ENCODE measurements around the gene MAP4K4. TPM values are rescaled to one million over a fixed set of nuclear protein-coding genes. Genes with fewer than 3 reads are reported as not detected.
A peak's percentile ranks its signal among the peaks of the same experiment; 100 is the strongest.

MAP4K4 gene
- total and polyA plus RNA-seq, 2 of the 13 experiments (the other 11 are each of a cell fraction or from before 2014, with no cell fraction given): 105 to 264 TPM

DNA sequence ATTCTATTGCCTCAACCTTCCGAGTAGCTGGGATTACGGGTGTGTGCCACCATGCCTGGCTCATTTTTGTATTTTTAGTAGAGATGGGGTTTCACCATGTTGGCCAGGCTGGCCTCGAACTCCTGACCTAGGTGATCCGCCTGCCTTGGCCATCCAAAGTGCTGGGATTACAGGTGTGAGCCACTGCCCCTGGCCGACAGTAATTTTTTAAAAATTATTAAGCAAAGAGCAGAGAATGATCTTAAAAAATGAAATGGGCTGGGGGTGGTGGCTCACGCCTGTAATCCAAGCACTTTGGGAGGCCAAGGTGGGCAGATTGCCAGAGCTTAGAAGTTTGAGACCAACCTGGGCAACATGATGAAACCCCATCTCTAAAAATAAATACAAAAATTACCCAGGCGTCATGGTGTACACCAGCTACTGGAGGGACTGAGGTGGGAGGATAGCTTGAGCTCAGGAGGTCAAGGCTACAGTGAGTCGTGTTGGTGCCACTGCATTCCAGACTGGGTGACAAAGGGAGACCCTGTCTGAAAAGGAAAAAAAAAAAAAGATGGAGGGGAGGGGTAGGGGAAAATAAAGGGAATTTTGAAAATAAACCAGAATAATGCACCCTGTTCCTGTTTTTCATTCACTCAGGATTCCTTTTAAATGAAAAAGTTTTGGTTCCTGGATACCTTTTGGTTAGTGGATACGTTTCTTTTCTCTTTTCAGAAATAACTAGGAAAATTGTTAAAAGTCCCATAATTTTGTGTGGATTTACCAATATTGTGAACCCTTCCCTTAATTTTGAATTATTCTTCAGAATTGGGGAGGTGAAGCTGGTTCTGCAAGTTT lies 33.9 kb downstream of the MAP4K4 start (continued):
- TF ChIP-seq, protein P1, sequence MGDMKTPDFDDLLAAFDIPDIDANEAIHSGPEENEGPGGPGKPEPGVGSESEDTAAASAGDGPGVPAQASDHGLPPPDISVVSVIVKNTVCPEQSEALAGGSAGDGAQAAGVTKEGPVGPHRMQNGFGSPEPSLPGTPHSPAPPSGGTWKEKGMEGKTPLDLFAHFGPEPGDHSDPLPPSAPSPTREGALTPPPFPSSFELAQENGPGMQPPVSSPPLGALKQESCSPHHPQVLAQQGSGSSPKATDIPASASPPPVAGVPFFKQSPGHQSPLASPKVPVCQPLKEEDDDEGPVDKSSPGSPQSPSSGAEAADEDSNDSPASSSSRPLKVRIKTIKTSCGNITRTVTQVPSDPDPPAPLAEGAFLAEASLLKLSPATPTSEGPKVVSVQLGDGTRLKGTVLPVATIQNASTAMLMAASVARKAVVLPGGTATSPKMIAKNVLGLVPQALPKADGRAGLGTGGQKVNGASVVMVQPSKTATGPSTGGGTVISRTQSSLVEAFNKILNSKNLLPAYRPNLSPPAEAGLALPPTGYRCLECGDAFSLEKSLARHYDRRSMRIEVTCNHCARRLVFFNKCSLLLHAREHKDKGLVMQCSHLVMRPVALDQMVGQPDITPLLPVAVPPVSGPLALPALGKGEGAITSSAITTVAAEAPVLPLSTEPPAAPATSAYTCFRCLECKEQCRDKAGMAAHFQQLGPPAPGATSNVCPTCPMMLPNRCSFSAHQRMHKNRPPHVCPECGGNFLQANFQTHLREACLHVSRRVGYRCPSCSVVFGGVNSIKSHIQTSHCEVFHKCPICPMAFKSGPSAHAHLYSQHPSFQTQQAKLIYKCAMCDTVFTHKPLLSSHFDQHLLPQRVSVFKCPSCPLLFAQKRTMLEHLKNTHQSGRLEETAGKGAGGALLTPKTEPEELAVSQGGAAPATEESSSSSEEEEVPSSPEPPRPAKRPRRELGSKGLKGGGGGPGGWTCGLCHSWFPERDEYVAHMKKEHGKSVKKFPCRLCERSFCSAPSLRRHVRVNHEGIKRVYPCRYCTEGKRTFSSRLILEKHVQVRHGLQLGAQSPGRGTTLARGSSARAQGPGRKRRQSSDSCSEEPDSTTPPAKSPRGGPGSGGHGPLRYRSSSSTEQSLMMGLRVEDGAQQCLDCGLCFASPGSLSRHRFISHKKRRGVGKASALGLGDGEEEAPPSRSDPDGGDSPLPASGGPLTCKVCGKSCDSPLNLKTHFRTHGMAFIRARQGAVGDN (CRISPR knock-in tag; IDR thresholded peaks at IDR 0.05): peak; percentile 16; the same call in 1 of the 2 replicates
- TF ChIP-seq NCOA2 (CRISPR knock-in tag; IDR thresholded peaks at IDR 0.05): peak; percentile 92
- TF ChIP-seq THAP7 (CRISPR knock-in tag; IDR thresholded peaks at IDR 0.05): no peak
- TF ChIP-seq ZFP41 (CRISPR knock-in tag; IDR thresholded peaks at IDR 0.05; ENCODE audit: borderline replicate concordance): no peak
- no peak for TF ChIP-seq ZNF891 (CRISPR knock-in tag; IDR thresholded peaks at IDR 0.05)
- TF ChIP-seq ZNF264 (CRISPR knock-in tag; IDR thresholded peaks at IDR 0.05): peak; percentile 39; the same call in 1 of the 2 replicates
- TF ChIP-seq ELF4 (CRISPR knock-in tag; IDR thresholded peaks at IDR 0.05; ENCODE audit: borderline replicate concordance): peak; percentile 45; the same call in 1 of the 2 replicates
- TF ChIP-seq, protein P2, sequence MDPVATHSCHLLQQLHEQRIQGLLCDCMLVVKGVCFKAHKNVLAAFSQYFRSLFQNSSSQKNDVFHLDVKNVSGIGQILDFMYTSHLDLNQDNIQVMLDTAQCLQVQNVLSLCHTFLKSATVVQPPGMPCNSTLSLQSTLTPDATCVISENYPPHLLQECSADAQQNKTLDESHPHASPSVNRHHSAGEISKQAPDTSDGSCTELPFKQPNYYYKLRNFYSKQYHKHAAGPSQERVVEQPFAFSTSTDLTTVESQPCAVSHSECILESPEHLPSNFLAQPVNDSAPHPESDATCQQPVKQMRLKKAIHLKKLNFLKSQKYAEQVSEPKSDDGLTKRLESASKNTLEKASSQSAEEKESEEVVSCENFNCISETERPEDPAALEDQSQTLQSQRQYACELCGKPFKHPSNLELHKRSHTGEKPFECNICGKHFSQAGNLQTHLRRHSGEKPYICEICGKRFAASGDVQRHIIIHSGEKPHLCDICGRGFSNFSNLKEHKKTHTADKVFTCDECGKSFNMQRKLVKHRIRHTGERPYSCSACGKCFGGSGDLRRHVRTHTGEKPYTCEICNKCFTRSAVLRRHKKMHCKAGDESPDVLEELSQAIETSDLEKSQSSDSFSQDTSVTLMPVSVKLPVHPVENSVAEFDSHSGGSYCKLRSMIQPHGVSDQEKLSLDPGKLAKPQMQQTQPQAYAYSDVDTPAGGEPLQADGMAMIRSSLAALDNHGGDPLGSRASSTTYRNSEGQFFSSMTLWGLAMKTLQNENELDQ (CRISPR knock-in tag; IDR thresholded peaks at IDR 0.05; ENCODE audit: borderline replicate concordance): no peak
- no peak for TF ChIP-seq ZNF652 (CRISPR knock-in tag; IDR thresholded peaks at IDR 0.05; ENCODE audit: borderline replicate concordance, low read depth)
- TF ChIP-seq CREM (IDR thresholded peaks at IDR 0.05): peak; percentile 80
- no peak for TF ChIP-seq CREM (CRISPR knock-in tag; IDR thresholded peaks at IDR 0.05)
- peak; percentile 62 for TF ChIP-seq HNF1B (CRISPR knock-in tag; IDR thresholded peaks at IDR 0.05)
- no peak for TF ChIP-seq IRF1 (CRISPR knock-in tag; IDR thresholded peaks at IDR 0.05; ENCODE audit: low read depth)
- TF ChIP-seq BORCS8-MEF2B (CRISPR knock-in tag; IDR thresholded peaks at IDR 0.05): no peak
- TF ChIP-seq ZNF292 (CRISPR knock-in tag; IDR thresholded peaks at IDR 0.05; ENCODE audit: borderline replicate concordance, low read depth): no peak
- TF ChIP-seq, protein P3, sequence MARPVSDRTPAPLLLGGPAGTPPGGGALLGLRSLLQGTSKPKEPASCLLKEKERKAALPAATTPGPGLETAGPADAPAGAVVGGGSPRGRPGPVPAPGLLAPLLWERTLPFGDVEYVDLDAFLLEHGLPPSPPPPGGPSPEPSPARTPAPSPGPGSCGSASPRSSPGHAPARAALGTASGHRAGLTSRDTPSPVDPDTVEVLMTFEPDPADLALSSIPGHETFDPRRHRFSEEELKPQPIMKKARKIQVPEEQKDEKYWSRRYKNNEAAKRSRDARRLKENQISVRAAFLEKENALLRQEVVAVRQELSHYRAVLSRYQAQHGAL (CRISPR knock-in tag; IDR thresholded peaks at IDR 0.05; ENCODE audit: not compliant biosample characterization): no peak
- TF ChIP-seq ZNF749 (CRISPR knock-in tag; IDR thresholded peaks at IDR 0.05; ENCODE audit: borderline replicate concordance): no peak
- no peak for TF ChIP-seq MAF1 (CRISPR knock-in tag; IDR thresholded peaks at IDR 0.05; ENCODE audit: borderline replicate concordance)
